Transverse colon (tissue), 4 donors: ENCODE data around the gene DGKD.

Experiments
- CTCF ChIP-seq, 5 experiments: fragments of 200-600 bp in 3 of 5; fragments of 450-650 bp in 2 of 5; sonication (generic) in 3 of 5; IDR thresholded peaks; 1 replicate in 2 of 5; 2 replicates in 3 of 5; pipeline ENCODE4 v1.5.1; 2016 to 2017; ENCODE audit warnings: antibody characterized with exemption in 5 of 5, inconsistent platforms in 3 of 5, mild to moderate bottlenecking in 2 of 5, moderate library complexity in 1 of 5
- EP300 ChIP-seq: sonication (generic); formaldehyde crosslinking; IDR thresholded peaks from one replicate; pipeline ENCODE4 v1.6.1; 2017; ENCODE audit warnings: antibody characterized with exemption, low read depth
- POLR2AphosphoS5 ChIP-seq, 3 donors: sonication (generic); formaldehyde crosslinking; IDR thresholded peaks; one replicate each; pipeline ENCODE4 v1.6.1; 2016; ENCODE audit warnings: antibody characterized with exemption in 3 of 3

- TF ChIP-seq CTCF (IDR thresholded peaks at IDR 0.05) (no peak), POLR2AphosphoS5 (IDR thresholded peaks at IDR 0.05) (no peak), EP300 (no peak)
Measured at GRCh38 chr2:233360771-233361176, 6.5 kb downstream of the DGKD start.
